Femur (tissue), 1 donor: Measurements from ENCODE around the gene MKKS.

Experiments
- DNase-seq: peaks from one replicate; pipeline ENCODE4 v3.0.0-alpha.2; 2017

The MKKS gene

GRCh38 chr20:10433623-10434466, at the start of gene MKKS:
MKKS (minus strand) TSS chr20:10434222; CDS start chr20:10413514, 20,708 bp downstream.
- peak; percentile 95 for DNase-seq

- DNase-seq, result no peak
These were observed 49.7 kb upstream of the MKKS start for GRCh38 chr20:10483691-10484090.

GRCh38 chr20:10481676-10482075, 47.7 kb upstream of the MKKS start:
- DNase-seq, result no peak

- no peak for DNase-seq
These were observed 44.9 kb upstream of the MKKS start for GRCh38 chr20:10478930-10479329.

- no peak for DNase-seq
These were observed 44.2 kb upstream of the MKKS start for GRCh38 chr20:10478205-10478604.

- DNase-seq, result no peak
These were observed 42.3 kb upstream of the MKKS start for GRCh38 chr20:10476319-10476724.

- no peak for DNase-seq
These were observed 41.2 kb upstream of the MKKS start for GRCh38 chr20:10475225-10475624.

- DNase-seq, result no peak
These were observed 40.7 kb upstream of the MKKS start for GRCh38 chr20:10474606-10475184.

- no peak for DNase-seq
These were observed 38.8 kb upstream of the MKKS start for GRCh38 chr20:10472871-10473270.

- DNase-seq, result no peak
These were observed 36.3 kb upstream of the MKKS start for GRCh38 chr20:10470276-10470675.

GRCh38 chr20:10469599-10469998, 35.6 kb upstream of the MKKS start:
- peak; percentile 87 for DNase-seq

- no peak for DNase-seq
These were observed 35.0 kb upstream of the MKKS start for GRCh38 chr20:10469056-10469455.

GRCh38 chr20:10468340-10468845, 34.4 kb upstream of the MKKS start:
- no peak for DNase-seq

GRCh38 chr20:10467681-10468339, 33.8 kb upstream of the MKKS start:
- DNase-seq, result no peak

GRCh38 chr20:10466855-10467254, 32.8 kb upstream of the MKKS start:
- no peak for DNase-seq

- peak; percentile 76 for DNase-seq
These were observed 32.3 kb upstream of the MKKS start for GRCh38 chr20:10466325-10466724.

GRCh38 chr20:10465135-10465534, 31.1 kb upstream of the MKKS start:
- DNase-seq, result no peak

GRCh38 chr20:10463622-10464021, 29.6 kb upstream of the MKKS start:
- DNase-seq, result no peak

GRCh38 chr20:10462516-10462915, 28.5 kb upstream of the MKKS start:
- DNase-seq, result no peak

GRCh38 chr20:10461495-10461894, 27.5 kb upstream of the MKKS start:
- DNase-seq, result no peak

GRCh38 chr20:10454151-10454750, 20.2 kb upstream of the MKKS start:
- DNase-seq, result no peak

GRCh38 chr20:10453241-10453640, 19.2 kb upstream of the MKKS start:
- peak; percentile 41 for DNase-seq

GRCh38 chr20:10449270-10449669, 15.2 kb upstream of the MKKS start:
- no peak for DNase-seq
